Measurements from ENCODE around the gene UPB1.

DNA sequence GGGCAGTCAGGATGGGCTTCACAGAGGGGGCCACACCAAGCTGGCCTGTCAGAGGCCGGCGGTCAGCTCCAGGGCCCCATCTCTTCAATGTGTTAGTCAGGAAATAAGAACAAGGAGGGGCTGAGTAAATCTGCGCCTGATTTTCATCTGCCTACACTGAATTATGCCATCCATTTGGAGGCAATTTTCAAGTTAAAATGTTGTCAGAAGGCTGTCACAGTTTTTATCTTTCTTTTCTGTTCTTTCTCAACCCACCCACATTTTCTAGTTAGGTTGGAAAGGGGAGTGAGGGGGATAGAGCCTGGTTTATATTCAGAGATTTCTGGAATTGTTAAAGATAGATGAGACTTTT is 48.9 kb upstream of the UPB1 start:
- TF ChIP-seq, protein P1, sequence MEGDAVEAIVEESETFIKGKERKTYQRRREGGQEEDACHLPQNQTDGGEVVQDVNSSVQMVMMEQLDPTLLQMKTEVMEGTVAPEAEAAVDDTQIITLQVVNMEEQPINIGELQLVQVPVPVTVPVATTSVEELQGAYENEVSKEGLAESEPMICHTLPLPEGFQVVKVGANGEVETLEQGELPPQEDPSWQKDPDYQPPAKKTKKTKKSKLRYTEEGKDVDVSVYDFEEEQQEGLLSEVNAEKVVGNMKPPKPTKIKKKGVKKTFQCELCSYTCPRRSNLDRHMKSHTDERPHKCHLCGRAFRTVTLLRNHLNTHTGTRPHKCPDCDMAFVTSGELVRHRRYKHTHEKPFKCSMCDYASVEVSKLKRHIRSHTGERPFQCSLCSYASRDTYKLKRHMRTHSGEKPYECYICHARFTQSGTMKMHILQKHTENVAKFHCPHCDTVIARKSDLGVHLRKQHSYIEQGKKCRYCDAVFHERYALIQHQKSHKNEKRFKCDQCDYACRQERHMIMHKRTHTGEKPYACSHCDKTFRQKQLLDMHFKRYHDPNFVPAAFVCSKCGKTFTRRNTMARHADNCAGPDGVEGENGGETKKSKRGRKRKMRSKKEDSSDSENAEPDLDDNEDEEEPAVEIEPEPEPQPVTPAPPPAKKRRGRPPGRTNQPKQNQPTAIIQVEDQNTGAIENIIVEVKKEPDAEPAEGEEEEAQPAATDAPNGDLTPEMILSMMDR (IDR thresholded peaks at IDR 0.05), result no peak
- TF ChIP-seq POLR2A (IDR thresholded peaks at IDR 0.05), result no peak
